Activated naive CD4-positive, alpha-beta T cell treated with anti-CD3 and anti-CD28 coated beads for 36 hours (primary cell): ENCODE measurements around the gene CDC42BPA. TPM values are rescaled to one million over a fixed set of nuclear protein-coding genes. Genes with fewer than 3 reads are reported as not detected.
"Not testable (repeated sequence)": the region's sequence is repeated elsewhere in the genome, so short reads cannot be mapped to it uniquely, and the experiment has no call there.

Experiments used
- CTCF ChIA-PET: fragments of 350-600 bp; sonication (Branson Sonifier 250); formaldehyde crosslinking; loops from one replicate; lab custom pipeline; 2021; ENCODE audit warnings: antibody characterized with exemption; lab: Charles Lee
- DNase-seq: peaks from one replicate; pipeline ENCODE4 v3.0.0-alpha.2; 2020
- H3K27ac Mint-ChIP-seq: one replicate; pipeline ENCODE4 v1.8.0; 2021; ENCODE audit warnings: mild to moderate bottlenecking, mixed read lengths
- H3K27me3 Mint-ChIP-seq: one replicate; pipeline ENCODE4 v1.8.0; 2021; ENCODE audit warnings: low read depth, mixed read lengths
- H3K36me3 Mint-ChIP-seq: one replicate; pipeline ENCODE4 v1.8.0; 2021; ENCODE audit warnings: low read depth, mixed read lengths
- H3K4me1 Mint-ChIP-seq: one replicate; pipeline ENCODE4 v1.8.0; 2021; ENCODE audit warnings: low read depth, mixed read lengths
- H3K4me3 Mint-ChIP-seq: one replicate; pipeline ENCODE4 v1.8.0; 2021; ENCODE audit warnings: mild to moderate bottlenecking, moderate library complexity, mixed read lengths
- H3K9me3 Mint-ChIP-seq: one replicate; pipeline ENCODE4 v1.8.0; 2021; ENCODE audit warnings: mixed read lengths
- intact Hi-C: fragments of 100-400 bp; cut with micrococcal nuclease; formaldehyde crosslinking; loops from one replicate; pipeline ENCODE4 v1.15.1; 2023
- total RNA-seq, 2 experiments: library from RNA; stranded (reverse); gene quantifications; one replicate each; pipeline ENCODE4 v1.2.3, GENCODE V29; 2021

The CDC42BPA gene
- total RNA-seq, 2 experiments from 2014 or later, result 5.0 to 5.8 TPM

DNA sequence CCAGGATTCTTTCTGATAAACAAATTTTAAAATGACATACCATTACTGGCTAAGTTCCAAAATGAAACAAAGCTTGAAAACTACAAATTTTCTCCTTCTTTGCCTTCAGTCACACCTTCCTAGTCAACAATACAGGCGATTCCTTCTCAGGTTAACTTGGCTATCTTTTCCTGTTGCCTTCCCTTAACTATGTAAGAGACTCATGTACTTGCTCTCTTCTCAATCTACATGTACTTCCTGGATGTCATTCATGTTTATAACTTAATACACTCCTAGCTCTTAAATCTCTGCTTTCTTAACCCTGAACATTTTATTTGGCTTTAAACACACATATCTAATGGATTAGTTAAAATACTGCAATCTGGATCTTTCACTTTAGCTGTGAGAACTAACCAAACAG lies 281.2 kb downstream of the CDC42BPA start:
- no peak overlapping the region for H3K27ac Mint-ChIP-seq
- CTCF ChIA-PET, result no interaction called here
- peaks cover 10% of the 10 kb centered on the region for H3K4me1 Mint-ChIP-seq
- DNase-seq, result no peak
- no peaks in the 10 kb centered on the region for H3K9me3 Mint-ChIP-seq
- intact Hi-C loops, result no loop called here
- H3K36me3 Mint-ChIP-seq, result no peaks in the 10 kb centered on the region
- H3K27me3 Mint-ChIP-seq, result no peaks in the 10 kb centered on the region
- H3K4me3 Mint-ChIP-seq, result no peak overlapping the region

DNA sequence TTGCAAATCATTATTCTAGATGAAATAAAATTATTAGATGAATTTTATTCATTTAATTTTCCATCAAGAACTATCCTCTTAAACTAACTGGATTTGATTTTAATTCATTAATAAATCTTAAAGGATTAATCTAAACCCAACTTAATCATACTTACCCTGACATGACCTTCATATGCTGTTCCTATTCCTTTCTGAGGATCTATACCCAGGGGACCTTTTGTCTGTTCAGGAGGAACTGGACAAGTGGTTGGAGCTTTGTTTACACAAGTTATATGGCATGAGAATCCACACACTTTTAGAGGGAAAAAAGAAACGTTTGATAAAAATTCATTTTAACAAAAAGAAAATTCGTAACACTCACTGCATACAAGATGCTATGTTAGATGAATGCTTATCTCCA lies 283.0 kb downstream of the CDC42BPA start:
- intact Hi-C loops, result no loop called here
- Mint-ChIP-seq H3K27ac (no peak overlapping the region), H3K27me3 (no peaks in the 10 kb centered on the region), H3K36me3 (no peaks in the 10 kb centered on the region), H3K4me3 (no peak overlapping the region), H3K4me1 (peaks cover 10% of the 10 kb centered on the region), H3K9me3 (no peaks in the 10 kb centered on the region)
- CTCF ChIA-PET, result no interaction called here
- DNase-seq, result no peak

DNA sequence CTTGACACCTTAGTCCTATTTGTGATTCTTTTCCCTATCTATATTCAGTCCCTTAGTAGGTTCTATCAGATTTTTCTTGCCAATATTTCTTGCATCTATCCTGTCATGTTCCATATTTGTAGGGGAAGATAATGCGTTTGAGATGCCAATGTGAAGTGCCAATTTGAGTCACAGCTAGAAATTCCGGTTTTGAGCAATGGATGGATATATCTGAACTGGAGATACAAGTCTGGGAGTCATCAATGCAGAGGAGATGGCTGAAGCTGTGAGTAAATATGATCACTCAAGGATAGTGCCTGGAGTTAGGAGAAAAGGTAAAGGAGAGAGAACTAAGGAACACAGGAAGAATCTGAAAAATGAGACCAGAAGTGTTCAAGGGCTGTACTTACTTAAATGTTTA lies 284.4 kb downstream of the CDC42BPA start:
- Mint-ChIP-seq H3K27me3 (no peaks in the 10 kb centered on the region), H3K4me1 (peaks cover 10% of the 10 kb centered on the region), H3K36me3 (no peaks in the 10 kb centered on the region), H3K27ac (no peak overlapping the region), H3K9me3 (no peaks in the 10 kb centered on the region), H3K4me3 (no peak overlapping the region)
- DNase-seq, result no peak
- intact Hi-C loops, result no loop called here
- CTCF ChIA-PET, result interaction anchor here (0.8 kb wide), 1 partner anchor 407 kb away, joined by 3 read pairs; no protein-coding TSS in a partner anchor

DNA sequence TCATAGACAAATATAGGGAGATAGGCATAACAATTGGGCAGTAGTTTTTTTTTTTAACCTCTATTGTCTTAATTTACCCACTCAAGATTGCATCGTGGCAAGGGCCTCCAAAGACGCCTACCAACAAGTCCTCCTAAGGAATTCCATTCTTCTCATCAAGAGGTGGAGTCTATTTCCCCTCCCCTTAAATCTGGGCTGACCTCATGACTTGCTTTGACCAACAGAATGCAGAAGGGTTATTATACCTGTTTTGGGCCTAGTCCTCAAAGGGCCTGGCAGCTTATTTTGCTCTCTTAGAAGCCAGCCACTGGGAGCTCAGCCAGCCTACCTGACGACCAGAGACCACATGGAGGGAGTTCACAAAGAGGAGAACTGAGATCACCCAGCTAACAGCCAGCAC lies 285.9 kb downstream of the CDC42BPA start:
- intact Hi-C loops, result no loop called here
- Mint-ChIP-seq H3K4me3 (no peak overlapping the region), H3K27me3 (no peaks in the 10 kb centered on the region), H3K36me3 (no peaks in the 10 kb centered on the region), H3K27ac (no peak overlapping the region), H3K4me1 (peaks cover 4% of the 10 kb centered on the region), H3K9me3 (no peaks in the 10 kb centered on the region)
- CTCF ChIA-PET, result no interaction called here
- no peak for DNase-seq

DNA sequence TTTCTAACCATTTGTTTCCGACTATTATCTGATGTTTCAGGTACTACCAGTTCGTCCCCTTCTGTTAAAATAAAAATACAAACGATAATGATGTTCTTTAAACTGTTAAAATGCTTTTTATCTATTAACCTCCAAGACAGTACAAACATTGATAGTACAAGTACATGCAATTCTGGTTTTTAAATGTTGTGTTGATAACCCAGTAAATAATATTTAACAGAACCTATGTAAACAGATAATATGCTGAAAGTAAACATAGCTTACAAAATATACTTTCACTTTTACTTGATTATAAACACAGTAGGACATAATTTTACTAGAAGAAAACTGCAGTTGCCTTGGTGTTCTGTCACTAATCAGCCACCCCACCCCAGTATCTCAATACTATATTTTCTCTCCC lies 301.3 kb downstream of the CDC42BPA start:
- Mint-ChIP-seq H3K36me3 (no peaks in the 10 kb centered on the region), H3K9me3 (peaks cover 7% of the 10 kb centered on the region), H3K27me3 (peaks cover 2% of the 10 kb centered on the region), H3K27ac (no peak overlapping the region), H3K4me3 (no peak overlapping the region), H3K4me1 (no peaks in the 10 kb centered on the region)
- intact Hi-C loops, result no loop called here
- DNase-seq, result no peak
- CTCF ChIA-PET, result no interaction called here

DNA sequence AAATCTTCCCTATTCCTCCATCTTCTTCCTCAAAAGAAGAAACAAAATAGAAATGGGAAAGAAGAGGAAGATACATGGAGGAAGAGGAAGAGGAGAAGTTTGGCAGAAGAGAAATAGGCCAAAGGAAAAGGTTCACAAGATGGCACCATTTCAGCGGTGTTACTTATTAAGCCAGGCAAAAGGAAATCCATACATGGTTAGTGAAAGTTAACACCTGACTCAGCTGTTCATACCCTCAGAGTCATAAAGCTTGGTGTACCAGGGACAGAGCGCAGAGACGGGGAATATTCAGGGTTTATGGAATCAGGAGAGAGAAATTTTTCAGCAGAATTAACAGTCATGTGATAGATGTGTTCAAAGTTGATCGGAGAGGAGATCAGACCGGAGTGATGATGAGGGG lies 307.6 kb downstream of the CDC42BPA start:
- Mint-ChIP-seq H3K27me3 (peaks cover 2% of the 10 kb centered on the region), H3K36me3 (no peaks in the 10 kb centered on the region), H3K27ac (no peak overlapping the region), H3K4me3 (no peak overlapping the region), H3K9me3 (no peaks in the 10 kb centered on the region), H3K4me1 (no peaks in the 10 kb centered on the region)
- intact Hi-C loops, result no loop called here
- CTCF ChIA-PET, result interaction anchor here (0.7 to 0.8 kb wide), 2 partner anchors 257 to 402 kb away, joined by 3 read pairs; no protein-coding TSS in a partner anchor
- DNase-seq, result no peak

DNA sequence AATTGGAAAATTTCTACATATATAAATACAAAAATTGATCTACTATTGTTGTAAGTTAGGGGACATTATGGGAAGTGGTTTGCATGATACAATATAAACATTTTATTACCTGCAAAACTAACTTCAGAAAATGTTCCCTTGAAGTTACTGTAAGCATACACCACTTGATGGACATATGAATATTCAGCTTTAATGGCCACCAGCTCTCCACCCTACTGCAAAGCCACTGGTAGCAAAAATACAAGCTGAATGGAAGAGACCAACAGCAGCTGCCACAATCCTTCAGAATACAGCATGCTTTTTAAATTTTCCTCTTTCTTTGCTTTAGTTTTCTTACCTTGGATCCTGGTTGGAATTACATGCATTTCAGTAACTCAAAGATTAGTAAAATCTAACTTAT lies 308.4 kb downstream of the CDC42BPA start:
- Mint-ChIP-seq H3K36me3 (no peaks in the 10 kb centered on the region), H3K9me3 (no peaks in the 10 kb centered on the region), H3K4me1 (no peaks in the 10 kb centered on the region), H3K27me3 (peaks cover 2% of the 10 kb centered on the region), H3K4me3 (no peak overlapping the region), H3K27ac (no peak overlapping the region)
- no peak for DNase-seq
- CTCF ChIA-PET, result interaction anchor here (0.7 to 0.8 kb wide), 3 partner anchors 9 to 401 kb away, joined by 3 read pairs; no protein-coding TSS in a partner anchor
- intact Hi-C loops, result no loop called here

DNA sequence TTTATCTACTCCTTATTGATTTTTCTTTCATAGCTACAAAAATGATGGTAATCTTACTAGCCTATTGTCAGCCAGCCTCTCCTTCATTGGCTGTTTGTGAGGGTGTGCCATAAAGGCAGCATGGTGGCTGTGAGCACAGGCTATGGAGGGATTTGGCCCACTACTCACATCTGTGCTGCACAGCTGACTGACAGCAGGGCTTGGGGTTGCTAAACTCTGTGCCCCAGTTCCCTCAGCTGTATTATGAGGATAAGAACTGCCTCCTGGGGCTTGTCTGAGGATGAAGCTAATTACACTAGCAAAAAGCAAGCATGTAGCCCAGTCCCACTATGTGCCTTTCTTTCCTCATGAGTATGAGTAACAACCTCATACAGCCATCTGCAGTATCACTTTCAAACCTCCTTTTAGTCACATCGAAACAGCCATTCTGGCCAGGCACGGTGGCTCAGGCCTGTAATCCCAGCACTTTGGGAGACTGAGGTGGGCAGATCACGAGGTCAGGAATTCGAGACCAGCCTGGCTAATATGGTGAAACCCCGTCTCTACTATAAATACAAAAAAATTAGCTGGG lies 312.0 kb downstream of the CDC42BPA start:
- DNase-seq, result no peak
- Mint-ChIP-seq H3K36me3 (no peaks in the 10 kb centered on the region), H3K4me3 (no peak overlapping the region), H3K27me3 (no peaks in the 10 kb centered on the region), H3K27ac (no peak overlapping the region), H3K9me3 (no peaks in the 10 kb centered on the region), H3K4me1 (no peaks in the 10 kb centered on the region)
- CTCF ChIA-PET, result no interaction called here
- intact Hi-C loops, result no loop called here

DNA sequence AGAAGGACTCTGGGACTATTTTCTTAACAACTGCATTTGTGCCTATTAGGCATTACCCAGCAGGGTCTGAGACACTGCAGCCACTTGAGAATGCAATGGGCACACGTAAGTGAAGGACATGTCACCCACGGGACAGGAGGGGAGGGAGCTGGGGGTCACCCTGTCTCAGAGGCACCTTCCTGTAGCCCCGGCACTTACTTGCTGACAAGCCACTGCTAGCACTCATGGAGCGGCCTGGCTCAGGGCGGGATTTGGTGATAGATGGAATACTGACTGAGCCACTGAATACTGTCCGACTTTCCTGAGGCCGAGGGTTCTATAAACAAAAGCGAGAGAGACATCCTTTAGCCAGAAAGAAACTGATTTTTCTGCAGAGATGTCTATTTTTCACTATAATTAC lies 313.5 kb downstream of the CDC42BPA start:
- Mint-ChIP-seq H3K27ac (no peak overlapping the region), H3K4me1 (no peaks in the 10 kb centered on the region)

DNA sequence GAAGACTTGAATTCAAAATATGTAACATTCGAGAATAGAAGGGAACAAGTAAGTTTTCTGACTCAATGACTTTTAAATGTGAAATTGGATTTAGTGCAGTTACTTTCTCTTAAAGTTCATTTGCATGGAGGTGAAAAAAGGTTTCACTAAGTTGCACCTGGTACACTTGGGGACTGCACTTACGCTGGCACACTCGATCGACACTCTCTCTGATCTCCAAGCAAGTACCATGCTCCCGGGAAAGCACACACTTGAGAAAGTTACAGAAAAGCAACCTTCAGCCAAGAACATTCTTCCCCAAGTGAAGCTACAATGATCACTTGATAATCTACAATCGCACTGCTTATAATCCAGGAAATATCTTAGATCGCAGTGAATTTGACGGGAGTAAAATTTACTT lies 315.1 kb downstream of the CDC42BPA start:
- no peaks in the 10 kb centered on the region for H3K4me1 Mint-ChIP-seq
- H3K4me3 Mint-ChIP-seq, result no peak overlapping the region
- no peak for DNase-seq
- CTCF ChIA-PET, result no interaction called here
- H3K9me3 Mint-ChIP-seq, result no peaks in the 10 kb centered on the region
- intact Hi-C loops, result no loop called here
- no peak overlapping the region for H3K27ac Mint-ChIP-seq
- no peaks in the 10 kb centered on the region for H3K27me3 Mint-ChIP-seq
- H3K36me3 Mint-ChIP-seq, result no peaks in the 10 kb centered on the region

More for the DNA sequence above, 313.5 kb downstream of the CDC42BPA start:
- H3K9me3 Mint-ChIP-seq, result no peaks in the 10 kb centered on the region
- intact Hi-C loops, result no loop called here
- H3K4me3 Mint-ChIP-seq, result no peak overlapping the region
- no peak for DNase-seq
- H3K27me3 Mint-ChIP-seq, result no peaks in the 10 kb centered on the region
- H3K36me3 Mint-ChIP-seq, result no peaks in the 10 kb centered on the region
- CTCF ChIA-PET, result no interaction called here

DNA sequence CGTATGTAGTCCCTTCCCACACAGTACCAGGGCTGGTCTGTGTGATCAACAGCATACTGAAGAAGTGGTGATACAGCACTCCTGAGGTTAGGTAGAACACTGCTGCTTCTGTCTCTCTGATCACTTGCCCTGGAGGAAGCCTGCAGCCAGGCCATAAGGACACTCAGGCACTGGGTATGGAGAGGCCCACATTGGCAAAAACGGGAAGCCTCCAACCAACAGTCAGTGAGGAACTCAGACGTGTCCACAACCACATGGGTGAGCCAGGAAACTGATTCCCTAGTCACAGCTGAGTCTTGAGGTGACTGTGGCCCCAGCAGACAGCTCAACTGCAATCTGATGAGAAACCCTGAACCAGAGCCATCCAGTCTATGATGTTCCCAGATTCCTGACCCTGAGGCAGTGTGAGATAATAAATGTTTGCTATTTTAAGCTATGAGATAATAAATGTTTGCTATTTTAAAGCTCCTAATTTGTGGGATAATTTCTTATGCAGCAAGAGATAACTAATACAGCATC lies 315.7 kb downstream of the CDC42BPA start:
- H3K9me3 Mint-ChIP-seq, result no peaks in the 10 kb centered on the region
- H3K4me1 Mint-ChIP-seq, result no peaks in the 10 kb centered on the region
- CTCF ChIA-PET, result interaction anchor here (0.6 kb wide), 1 partner anchor 538 kb away, joined by 3 read pairs; no protein-coding TSS in a partner anchor
- DNase-seq, result no peak
- no peak overlapping the region for H3K27ac Mint-ChIP-seq
- H3K27me3 Mint-ChIP-seq, result no peaks in the 10 kb centered on the region
- intact Hi-C loops, result no loop called here
- no peaks in the 10 kb centered on the region for H3K36me3 Mint-ChIP-seq
- no peak overlapping the region for H3K4me3 Mint-ChIP-seq

DNA sequence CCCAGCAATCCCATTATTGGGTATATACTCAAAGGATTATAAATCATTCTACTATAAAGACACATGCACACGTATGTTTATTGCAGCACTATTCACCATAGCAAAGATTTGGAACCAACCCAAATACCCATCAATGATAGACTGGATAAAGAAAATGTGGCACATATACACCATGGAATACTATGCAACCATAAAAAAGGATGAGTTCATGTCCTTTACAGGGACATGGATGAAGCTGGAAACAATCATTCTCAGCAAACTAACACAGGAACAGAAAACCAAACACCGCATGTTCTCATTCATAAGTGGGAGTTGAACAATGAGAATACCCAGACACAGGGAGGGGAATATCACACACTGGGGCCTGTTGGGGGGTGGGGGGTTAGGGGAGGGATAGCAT lies 318.7 kb downstream of the CDC42BPA start:
- CTCF ChIA-PET, H3K9me3 Mint-ChIP-seq, DNase-seq, H3K27ac Mint-ChIP-seq, H3K36me3 Mint-ChIP-seq, H3K4me3 Mint-ChIP-seq, H3K4me1 Mint-ChIP-seq, H3K27me3 Mint-ChIP-seq, intact Hi-C loops: not testable (repeated sequence)
